Measurements from ENCODE around the gene BPIFB2. TPM values are rescaled to one million over a fixed set of nuclear protein-coding genes. Genes with fewer than 3 reads are reported as not detected.

The BPIFB2 gene
- total RNA-seq, 4 donors from 2014 or later: 0.19 to 93.5 (median 1.6) TPM; not detected in 1

DNA sequence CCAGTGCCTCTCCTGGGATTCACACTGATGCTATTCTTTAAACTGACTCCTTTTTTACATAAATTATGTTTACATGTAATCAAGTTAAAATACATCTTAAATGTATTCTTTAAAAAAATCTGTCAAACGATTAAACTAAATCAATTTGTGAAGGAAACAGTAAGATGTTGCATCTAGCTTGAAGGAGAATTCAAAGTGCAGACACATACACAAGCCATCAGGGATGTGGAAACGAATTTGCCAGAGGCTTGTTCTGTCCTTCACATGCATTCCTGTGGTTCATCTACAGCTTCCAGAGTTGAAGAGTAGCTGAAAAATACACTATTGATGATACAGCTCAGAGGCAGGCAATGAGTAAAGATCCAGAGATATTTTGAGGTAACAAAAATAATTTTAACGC is 38.9 kb downstream of the BPIFB2 start:
- Histone ChIP-seq H3K36me3 (no peaks in the 10 kb centered on the region), H3K4me3 (no peak overlapping the region), H3K27ac (no peak overlapping the region), H3K9me3 (peaks cover 0 to 18% (median 0%) of the 10 kb centered on the region in 3 donors), H3K4me1 (no peaks in the 10 kb centered on the region), H3K27me3 (no peaks in the 10 kb centered on the region)
- intact Hi-C loops (cut with DNase I): no loop called here
- no peak for DNase-seq
- 71 to 73% methylated on average over 3 of the region's 3 CpGs for WGBS, 2 donors
- no peak for TF ChIP-seq POLR2A (IDR thresholded peaks at IDR 0.05)
- TF ChIP-seq, protein P1, sequence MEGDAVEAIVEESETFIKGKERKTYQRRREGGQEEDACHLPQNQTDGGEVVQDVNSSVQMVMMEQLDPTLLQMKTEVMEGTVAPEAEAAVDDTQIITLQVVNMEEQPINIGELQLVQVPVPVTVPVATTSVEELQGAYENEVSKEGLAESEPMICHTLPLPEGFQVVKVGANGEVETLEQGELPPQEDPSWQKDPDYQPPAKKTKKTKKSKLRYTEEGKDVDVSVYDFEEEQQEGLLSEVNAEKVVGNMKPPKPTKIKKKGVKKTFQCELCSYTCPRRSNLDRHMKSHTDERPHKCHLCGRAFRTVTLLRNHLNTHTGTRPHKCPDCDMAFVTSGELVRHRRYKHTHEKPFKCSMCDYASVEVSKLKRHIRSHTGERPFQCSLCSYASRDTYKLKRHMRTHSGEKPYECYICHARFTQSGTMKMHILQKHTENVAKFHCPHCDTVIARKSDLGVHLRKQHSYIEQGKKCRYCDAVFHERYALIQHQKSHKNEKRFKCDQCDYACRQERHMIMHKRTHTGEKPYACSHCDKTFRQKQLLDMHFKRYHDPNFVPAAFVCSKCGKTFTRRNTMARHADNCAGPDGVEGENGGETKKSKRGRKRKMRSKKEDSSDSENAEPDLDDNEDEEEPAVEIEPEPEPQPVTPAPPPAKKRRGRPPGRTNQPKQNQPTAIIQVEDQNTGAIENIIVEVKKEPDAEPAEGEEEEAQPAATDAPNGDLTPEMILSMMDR (IDR thresholded peaks at IDR 0.05): no peak

DNA sequence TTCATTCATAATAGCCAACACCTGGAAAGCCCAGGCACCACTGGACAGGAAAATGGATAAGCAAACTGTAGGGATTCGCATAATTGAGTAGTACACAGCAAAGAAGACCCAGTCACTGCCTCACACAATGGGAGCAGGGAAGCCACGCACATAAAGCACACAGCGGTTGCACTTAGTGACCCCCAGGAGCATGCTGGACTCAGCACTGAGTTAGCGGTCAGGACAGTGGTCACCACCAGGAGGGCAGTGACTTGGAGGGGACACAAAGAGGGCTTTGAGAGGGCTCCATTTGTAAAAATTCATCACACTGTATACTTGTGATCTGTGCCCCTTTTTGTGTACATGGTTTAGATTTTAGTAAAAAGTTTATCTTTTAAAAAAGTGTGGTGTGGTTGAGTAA is 43.8 kb downstream of the BPIFB2 start:
- no peak for DNase-seq
- no peak overlapping the region for H3K27ac ChIP-seq
- WGBS, 2 donors: 63 to 81% methylated on average over 4 of the region's 4 CpGs
- intact Hi-C loops (cut with DNase I): no loop called here
- peaks cover 0 to 30% (median 0%) of the 10 kb centered on the region in 4 donors for H3K27me3 ChIP-seq
- no peak for TF ChIP-seq POLR2A (IDR thresholded peaks at IDR 0.05)
- TF ChIP-seq, protein P1 (IDR thresholded peaks at IDR 0.05): no peak
- no peak overlapping the region for H3K4me3 ChIP-seq
- no peaks in the 10 kb centered on the region for H3K4me1 ChIP-seq
- H3K9me3 ChIP-seq: peaks cover 0 to under 1% (median 0%) of the 10 kb centered on the region in 3 donors
- H3K36me3 ChIP-seq: no peaks in the 10 kb centered on the region

DNA sequence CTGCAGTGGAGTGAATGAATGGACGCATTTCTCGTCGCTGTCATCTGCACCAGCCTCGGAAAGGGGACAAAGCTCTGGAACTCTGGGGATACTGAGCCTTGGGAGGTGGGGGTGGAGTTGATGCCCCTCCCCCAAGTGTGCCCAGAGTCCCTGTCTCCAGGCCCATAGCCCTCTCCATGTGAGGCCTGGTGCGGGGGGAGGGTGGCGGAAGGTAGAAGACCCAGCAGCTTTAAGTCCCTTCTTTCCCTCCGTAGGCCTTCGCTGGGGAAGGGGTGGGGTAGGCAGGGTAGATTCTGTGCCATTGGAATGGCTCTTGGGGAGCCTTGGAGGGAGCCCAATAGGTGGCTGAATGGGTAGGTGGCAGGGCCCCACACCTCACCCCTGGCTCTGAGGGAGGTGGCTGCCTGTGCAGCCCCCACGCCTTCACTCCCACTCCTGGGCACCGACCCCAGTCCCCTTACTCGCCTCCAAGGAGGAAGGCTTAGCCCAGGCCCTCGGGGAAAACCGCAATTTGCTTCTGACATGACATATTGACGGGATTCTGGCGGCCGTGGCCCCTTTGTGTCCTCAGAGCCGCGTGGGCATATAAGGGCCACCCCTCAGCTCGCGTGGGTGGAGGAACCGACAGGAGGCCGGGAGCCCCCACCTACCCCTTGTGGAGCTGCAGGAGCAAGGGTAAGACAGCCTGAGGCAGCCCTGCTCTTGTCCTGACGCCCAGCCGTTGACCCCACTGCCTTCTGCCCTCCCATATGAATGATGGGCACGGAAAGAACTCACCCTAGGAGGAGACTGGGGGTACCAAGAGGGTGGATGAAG is 46.0 kb downstream of the BPIFB2 start, which contains the start of gene BPIFB3:
Gene BPIFB3 (plus strand): TSS at position 613 of the 816 bp plus-strand sequence. CDS start 1,533 bp downstream, outside the sequence.
- no peak for DNase-seq
- intact Hi-C loops (cut with DNase I): no loop called here
- no peaks in the 10 kb centered on the region for H3K36me3 ChIP-seq
- TF ChIP-seq, protein P1 (IDR thresholded peaks at IDR 0.05): no peak
- TF ChIP-seq POLR2A (IDR thresholded peaks at IDR 0.05): no peak
- H3K9me3 ChIP-seq: no peaks in the 10 kb centered on the region
- H3K4me3 ChIP-seq: no peak within 1 kb of the TSS
- 80 to 89% methylated on average over 2 to 6 of the region's 25 CpGs for WGBS, 2 donors
- H3K27ac ChIP-seq: no peak within 1 kb of the TSS
- H3K27me3 ChIP-seq: peaks cover 0 to 40% (median 0%) of the 10 kb centered on the region in 4 donors
- H3K4me1 ChIP-seq: no peaks in the 10 kb centered on the region

DNA sequence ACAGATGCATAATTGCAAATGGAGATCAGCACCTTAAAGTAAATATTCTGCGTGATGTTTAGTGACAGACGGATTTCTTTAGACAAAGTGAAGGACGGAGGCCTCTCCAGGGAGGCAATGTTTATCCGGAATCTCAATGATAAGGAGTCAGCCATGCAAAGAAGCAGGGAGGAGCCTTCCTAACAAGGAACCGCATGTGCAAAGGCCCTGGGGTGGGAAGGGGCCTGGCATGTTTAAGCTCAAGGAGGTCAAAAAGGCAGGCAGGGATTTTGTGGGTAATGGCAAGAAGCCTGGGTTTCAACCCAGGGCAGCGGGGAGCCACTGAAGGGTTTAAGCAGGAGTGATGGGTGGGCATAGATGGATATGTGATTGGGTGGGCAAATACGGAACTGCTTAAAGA is 46.9 kb downstream of the BPIFB2 start:
- intact Hi-C loops (cut with DNase I): no loop called here
- peaks cover 0 to 44% (median 0%) of the 10 kb centered on the region in 4 donors for H3K27me3 ChIP-seq
- no peak overlapping the region for H3K27ac ChIP-seq
- no peak overlapping the region for H3K4me3 ChIP-seq
- no peak for TF ChIP-seq POLR2A (IDR thresholded peaks at IDR 0.05)
- H3K9me3 ChIP-seq: no peaks in the 10 kb centered on the region
- no peaks in the 10 kb centered on the region for H3K4me1 ChIP-seq
- DNase-seq: no peak
- WGBS, 2 donors: 85 to 89% methylated on average over 7 of the region's 7 CpGs
- no peaks in the 10 kb centered on the region for H3K36me3 ChIP-seq

DNA sequence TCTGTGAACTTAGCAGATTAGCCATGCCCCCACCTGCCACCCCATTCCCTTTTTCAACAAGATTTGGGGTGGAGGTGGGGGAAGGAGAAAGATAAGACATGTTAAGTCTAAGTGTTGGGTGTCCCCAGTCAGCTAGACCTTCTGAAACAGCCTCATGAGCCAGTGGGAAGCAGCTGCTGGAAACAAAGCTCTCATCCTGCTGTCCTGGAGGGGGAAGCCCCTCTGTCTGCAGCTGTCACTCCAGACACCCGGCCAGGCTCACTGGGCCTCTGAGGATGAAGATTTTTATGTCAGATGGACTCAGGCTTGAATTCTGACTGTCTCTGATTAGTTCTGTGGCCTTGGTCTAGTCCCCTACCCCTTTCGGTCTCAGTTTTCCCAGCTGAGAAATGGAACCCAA is 47.3 kb downstream of the BPIFB2 start:
- Histone ChIP-seq H3K9me3 (no peaks in the 10 kb centered on the region), H3K27ac (no peak overlapping the region), H3K27me3 (peaks cover 0 to 48% (median 0%) of the 10 kb centered on the region in 4 donors), H3K4me1 (no peaks in the 10 kb centered on the region), H3K4me3 (no peak overlapping the region), H3K36me3 (no peaks in the 10 kb centered on the region)
- TF ChIP-seq, protein P1 (IDR thresholded peaks at IDR 0.05): no peak
- no peak for TF ChIP-seq POLR2A (IDR thresholded peaks at IDR 0.05)
- no peak for DNase-seq
- 61 to 100% methylated on average over 1 to 2 of the region's 2 CpGs for WGBS, 2 donors
- intact Hi-C loops (cut with DNase I): no loop called here
